Activated T-helper 1 cell treated with anti-CD3 and anti-CD28 coated beads, Interleukin-12 subunit alpha, Interleukin-12 subunit beta, Interleukin-2, Interleukin-4 antibody, amounts not matched to agents 30 ng/mL and 10 ng/mL and 1 ng/mL, durations not matched to agents 14 hours and 24 hours and 36 hours (primary cell): Measurements from ENCODE around the gene MRM3. TPM values are rescaled to one million over a fixed set of nuclear protein-coding genes. Genes with fewer than 3 reads are reported as not detected.
"Not testable (repeated sequence)": the region's sequence is repeated elsewhere in the genome, so short reads cannot be mapped to it uniquely, and the experiment has no call there.

Source experiments
- DNase-seq: peaks from one replicate; pipeline ENCODE4 v3.0.0; 2021; ENCODE audit warnings: low spot score
- H3K27ac Mint-ChIP-seq: one replicate; pipeline ENCODE4 v1.8.0; 2021; ENCODE audit warnings: mild to moderate bottlenecking, mixed read lengths
- H3K27me3 Mint-ChIP-seq: one replicate; pipeline ENCODE4 v1.8.0; 2022; ENCODE audit warnings: mild to moderate bottlenecking, moderate library complexity, mixed read lengths; ENCODE audit not compliant: insufficient read depth
- H3K36me3 Mint-ChIP-seq: one replicate; pipeline ENCODE4 v1.8.0; 2021; ENCODE audit warnings: low read depth, mixed read lengths
- H3K4me1 Mint-ChIP-seq: one replicate; pipeline ENCODE4 v1.8.0; 2021; ENCODE audit warnings: low read depth, mixed read lengths
- H3K4me3 Mint-ChIP-seq: one replicate; pipeline ENCODE4 v1.8.0; 2021; ENCODE audit warnings: mild to moderate bottlenecking, moderate library complexity, mixed read lengths
- H3K9me3 Mint-ChIP-seq: one replicate; pipeline ENCODE4 v1.8.0; 2021; ENCODE audit warnings: mixed read lengths
- intact Hi-C: fragments of 100-400 bp; cut with micrococcal nuclease; formaldehyde crosslinking; loops from one replicate; pipeline ENCODE4 v1.15.1; 2024
- total RNA-seq: library from RNA; stranded (reverse); gene quantifications from 2 replicates; pipeline ENCODE4 v1.2.3, GENCODE V29; 2022

Gene MRM3
- total RNA-seq, 1 donor from 2014 or later = 32.0 TPM

DNA sequence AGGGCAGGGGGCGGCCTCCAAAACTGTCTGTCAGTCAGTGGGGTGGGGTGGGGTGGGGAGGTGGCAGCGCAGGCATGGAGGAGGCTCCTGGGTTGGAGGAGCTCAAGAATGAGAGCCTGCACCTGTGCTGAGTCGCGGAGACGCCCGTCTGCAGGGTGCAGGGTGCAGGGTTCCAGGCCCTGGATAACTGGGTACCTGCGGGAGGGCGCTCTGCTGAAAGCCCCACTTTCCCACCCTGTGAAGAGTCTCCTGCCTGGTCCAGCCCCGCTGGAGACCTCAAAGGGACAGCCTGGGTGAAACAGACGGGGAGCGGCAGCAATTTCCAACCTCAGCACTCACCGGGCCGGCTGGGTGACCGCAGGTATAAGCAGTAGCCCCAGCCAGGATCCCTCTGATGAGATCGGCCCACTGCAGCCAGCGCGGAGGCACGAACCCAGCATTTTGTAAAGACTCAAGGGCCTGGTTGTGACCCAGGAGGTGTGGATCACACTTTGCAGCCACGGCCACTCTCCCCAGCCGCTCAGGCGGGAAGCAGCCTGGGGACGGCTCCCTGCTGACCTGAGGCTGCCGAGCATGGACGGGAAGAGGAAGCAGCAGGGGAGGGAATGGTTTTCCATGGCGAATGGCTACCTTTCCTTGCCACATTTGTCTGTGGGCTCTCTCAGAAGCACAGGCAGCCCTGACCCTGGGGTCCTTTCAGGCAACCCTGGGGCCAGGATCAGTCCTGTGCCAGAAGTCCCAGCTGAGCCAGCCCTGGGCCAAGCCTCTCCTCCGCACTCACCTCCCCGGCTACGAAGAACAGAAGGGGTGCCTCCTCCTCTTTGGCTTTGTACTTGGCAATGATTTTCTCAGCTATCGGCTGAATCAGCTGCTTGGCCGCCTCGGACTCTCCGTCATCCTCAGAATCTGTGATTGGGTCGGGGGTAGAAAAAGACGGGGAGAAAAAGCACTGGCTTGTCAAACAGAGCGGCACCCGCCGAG, 21.0 kb downstream of the MRM3 start:
- DNase-seq = no peak
- Mint-ChIP-seq H3K27me3 (no peaks in the 10 kb centered on the region), H3K4me1 (no peaks in the 10 kb centered on the region), H3K27ac (no peak overlapping the region), H3K9me3 (no peaks in the 10 kb centered on the region), H3K4me3 (no peak overlapping the region), H3K36me3 (no peaks in the 10 kb centered on the region)
- intact Hi-C loops = no loop called here

DNA sequence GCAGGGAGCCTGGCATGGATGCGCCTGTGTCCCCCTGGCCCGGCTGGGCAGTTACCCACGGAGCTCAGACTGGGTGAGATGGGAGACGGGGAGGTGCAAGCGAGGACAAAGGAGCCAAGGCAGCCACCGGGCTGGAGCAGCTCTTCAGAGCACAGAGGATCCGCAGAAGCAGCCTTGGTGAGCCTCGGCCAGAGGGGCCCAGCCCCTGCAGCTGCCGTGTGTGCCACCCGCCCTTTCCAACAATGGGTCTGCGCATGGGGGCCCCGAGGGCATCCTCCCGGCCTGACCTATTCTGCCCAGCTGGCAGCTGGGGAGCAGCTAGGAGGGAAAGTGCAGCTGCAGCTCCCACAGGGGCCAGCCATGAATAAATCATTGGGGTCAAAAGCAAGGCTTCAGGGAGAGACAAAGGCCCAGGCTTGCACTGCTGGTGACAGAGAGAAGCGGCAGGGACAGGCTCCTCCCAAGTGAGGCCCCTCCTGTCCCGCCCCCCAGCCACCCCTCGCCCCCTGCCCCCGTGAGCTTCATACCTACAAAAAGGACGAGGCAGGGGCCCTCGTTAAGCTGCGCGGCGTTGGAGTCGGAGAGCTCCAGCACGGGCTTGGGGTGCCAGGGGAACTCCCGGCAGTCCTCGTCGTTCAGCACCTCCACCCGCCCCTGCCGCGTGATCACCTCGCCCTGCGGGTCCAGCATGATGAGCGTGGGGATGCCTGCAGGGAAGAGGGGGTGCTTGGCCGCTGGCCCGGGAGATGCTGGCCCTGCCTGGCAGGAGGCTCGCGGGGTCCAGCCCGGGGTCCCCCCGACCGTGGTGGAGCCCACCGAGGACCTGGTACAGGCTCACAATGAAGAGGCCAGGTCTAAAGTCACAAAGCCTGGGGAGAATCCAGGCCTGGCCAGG, 22.6 kb downstream of the MRM3 start:
- no peak for DNase-seq
- H3K4me3 Mint-ChIP-seq = no peak overlapping the region
- H3K36me3 Mint-ChIP-seq = no peaks in the 10 kb centered on the region
- intact Hi-C loops = no loop called here
- no peak overlapping the region for H3K27ac Mint-ChIP-seq
- no peaks in the 10 kb centered on the region for H3K27me3 Mint-ChIP-seq
- no peaks in the 10 kb centered on the region for H3K4me1 Mint-ChIP-seq
- H3K9me3 Mint-ChIP-seq = no peaks in the 10 kb centered on the region

DNA sequence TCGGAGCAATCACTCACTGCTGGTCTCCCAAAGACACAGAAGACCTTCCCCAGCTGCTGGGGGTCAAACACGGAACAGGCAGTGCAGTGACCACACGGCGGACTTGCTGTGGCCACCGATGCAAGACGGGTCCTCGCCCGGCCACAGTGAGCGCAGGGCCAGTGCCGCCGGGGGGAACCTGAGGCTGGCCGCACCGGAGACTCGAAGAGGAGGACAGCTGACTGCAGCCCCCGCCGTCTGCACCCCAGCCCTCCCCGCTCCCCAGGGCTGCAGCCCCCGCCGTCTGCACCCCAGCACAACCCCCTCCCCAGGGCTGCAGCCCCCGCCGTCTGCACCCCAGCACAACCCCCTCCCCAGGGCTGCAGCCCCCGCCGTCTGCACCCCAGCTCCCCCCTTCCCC, 23.7 kb downstream of the MRM3 start:
- intact Hi-C loops, H3K27me3 Mint-ChIP-seq, DNase-seq, H3K27ac Mint-ChIP-seq, H3K4me3 Mint-ChIP-seq, H3K4me1 Mint-ChIP-seq, H3K36me3 Mint-ChIP-seq, H3K9me3 Mint-ChIP-seq: not testable (repeated sequence)

DNA sequence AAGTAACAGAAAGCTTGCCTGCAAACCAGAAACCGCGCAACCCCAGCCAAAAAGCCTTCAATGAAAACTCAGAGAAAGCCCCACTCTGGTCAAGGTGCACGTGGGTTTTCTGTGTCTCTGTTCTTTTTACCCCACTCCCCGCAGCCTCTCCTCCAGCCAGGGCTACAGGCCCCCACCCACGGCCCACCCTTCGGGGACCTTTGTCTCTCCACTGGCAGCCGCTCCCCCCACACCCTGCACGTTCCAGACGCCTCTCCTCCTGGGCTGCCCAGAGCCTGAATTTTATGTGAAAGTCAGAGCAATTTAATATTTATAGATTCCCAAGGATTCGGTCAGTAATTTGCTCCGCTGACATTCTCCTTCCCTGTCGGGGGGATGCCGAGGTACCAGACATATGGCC, 24.2 kb downstream of the MRM3 start:
- Mint-ChIP-seq H3K4me1 (no peaks in the 10 kb centered on the region), H3K9me3 (no peaks in the 10 kb centered on the region), H3K27me3 (no peaks in the 10 kb centered on the region), H3K27ac (no peak overlapping the region), H3K36me3 (no peaks in the 10 kb centered on the region), H3K4me3 (no peak overlapping the region)
- intact Hi-C loops = no loop called here
- DNase-seq = no peak

DNA sequence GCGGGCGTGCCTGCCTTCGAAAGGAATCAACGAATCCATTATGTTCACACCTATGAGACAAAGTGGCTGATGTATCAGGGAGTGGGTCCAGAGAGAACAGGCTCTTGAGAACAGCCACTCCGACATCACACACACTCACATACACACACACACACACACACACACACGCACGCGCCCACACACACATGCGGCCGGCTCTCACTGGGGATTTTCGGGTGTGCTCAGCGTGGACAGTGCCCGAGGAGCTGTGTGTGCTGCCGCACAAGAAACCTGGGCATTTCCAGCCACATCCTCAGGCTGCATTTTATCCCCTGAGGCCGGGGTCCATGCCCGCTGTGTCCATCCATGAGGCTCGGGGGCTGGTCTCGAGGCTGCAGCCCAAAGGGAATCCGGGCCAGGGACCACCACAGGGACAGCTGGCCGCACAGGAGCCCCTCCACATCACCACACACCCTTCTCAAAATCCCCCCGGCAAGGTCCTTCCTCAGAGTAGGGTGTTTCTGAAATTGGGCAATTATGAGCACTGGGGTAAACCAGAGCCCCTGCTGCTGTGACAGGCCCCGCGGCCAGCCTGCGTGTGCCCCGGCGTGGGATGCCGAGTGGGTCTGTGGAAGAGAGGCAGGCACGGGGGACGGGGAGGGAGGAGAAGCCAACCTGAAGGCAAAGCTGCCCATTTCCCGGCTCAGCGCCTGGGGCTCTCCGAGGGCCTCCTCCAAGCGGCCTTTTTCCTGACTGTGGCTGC, 24.8 kb downstream of the MRM3 start:
- Mint-ChIP-seq H3K4me3 (no peak overlapping the region), H3K4me1 (no peaks in the 10 kb centered on the region), H3K27me3 (no peaks in the 10 kb centered on the region), H3K9me3 (no peaks in the 10 kb centered on the region), H3K36me3 (no peaks in the 10 kb centered on the region), H3K27ac (no peak overlapping the region)
- intact Hi-C loops = no loop called here
- DNase-seq = no peak

DNA sequence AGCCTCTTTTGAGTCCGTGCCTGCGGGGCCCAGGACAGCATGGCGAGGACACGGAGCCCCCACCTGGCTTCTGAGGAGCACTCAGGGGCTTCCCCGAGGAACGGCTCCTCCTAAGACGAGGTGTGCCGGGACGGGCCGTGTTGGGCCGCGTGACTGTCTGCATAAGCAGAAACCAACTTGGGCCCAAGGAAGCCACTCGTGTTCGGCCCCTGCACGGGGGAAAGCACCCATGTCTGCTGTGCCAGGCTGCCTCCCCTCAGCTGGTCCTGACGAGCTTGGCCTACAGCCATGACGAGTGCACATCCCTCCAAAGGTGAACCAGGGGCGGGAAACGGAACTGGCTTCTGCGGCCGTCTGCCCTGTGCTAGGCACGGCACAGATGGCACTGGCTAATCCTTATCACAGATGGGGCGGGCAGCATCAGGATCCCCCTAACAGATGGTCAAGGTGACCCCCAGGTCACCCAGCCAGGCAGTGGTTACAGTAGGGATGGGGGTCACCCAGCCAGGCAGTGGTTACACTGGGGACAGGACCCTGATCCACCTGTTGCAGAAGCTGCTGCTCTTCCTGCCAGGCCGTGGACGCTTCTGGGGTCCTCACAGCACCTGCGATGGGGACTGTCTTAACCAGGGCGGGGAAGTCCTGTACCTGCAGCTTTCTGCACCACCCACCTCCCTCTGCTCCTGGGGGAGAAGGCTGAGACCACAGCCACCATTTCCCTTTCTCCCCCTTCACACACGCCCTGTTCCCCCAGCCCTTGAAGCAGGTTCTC, 25.6 kb downstream of the MRM3 start:
- H3K4me3 Mint-ChIP-seq = no peak overlapping the region
- no peaks in the 10 kb centered on the region for H3K4me1 Mint-ChIP-seq
- intact Hi-C loops = no loop called here

DNA sequence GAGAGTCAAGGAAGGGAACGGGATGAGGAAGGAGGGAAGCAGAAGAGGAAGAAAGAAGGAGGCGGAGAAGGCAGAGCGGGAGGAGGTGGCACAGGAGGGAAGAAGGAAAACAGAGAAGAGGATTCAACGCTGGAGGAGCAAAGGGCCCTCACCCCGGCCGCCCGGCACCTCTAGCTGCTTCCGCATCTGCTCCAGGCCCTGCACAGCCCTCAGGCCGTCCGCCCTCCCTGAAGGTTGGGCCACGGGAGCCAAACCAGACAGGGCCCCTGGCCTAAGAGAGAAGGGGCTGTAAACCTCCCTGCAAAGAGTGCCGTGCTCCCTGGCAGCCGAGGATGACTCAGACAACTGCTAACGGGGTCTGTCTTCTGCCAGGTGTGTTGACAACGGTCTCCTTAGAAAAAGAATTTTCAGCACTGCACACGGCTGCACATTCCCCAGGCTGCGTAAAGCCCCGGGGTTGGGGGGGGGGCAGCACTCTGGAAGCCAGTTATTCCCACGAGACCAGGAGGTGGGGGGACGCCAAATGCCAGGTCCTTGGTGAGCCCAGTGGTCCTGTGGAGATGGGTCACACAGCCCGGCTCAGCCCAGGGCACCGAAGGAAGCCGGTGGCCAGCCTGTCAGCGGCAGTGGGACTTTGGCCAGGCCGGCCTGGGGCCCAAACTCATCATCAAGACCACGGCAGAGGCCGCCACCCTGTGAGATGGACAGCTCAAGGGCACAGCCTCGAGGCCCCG, 29.1 kb downstream of the MRM3 start:
- Mint-ChIP-seq H3K27me3 (peaks cover 2% of the 10 kb centered on the region), H3K36me3 (no peaks in the 10 kb centered on the region), H3K4me1 (no peaks in the 10 kb centered on the region), H3K4me3 (no peak overlapping the region), H3K9me3 (no peaks in the 10 kb centered on the region), H3K27ac (no peak overlapping the region)
- DNase-seq = no peak
- intact Hi-C loops = no loop called here

More for the DNA sequence above, 25.6 kb downstream of the MRM3 start:
- Mint-ChIP-seq H3K27me3 (no peaks in the 10 kb centered on the region), H3K27ac (no peak overlapping the region), H3K9me3 (no peaks in the 10 kb centered on the region), H3K36me3 (no peaks in the 10 kb centered on the region)
- DNase-seq = no peak

DNA sequence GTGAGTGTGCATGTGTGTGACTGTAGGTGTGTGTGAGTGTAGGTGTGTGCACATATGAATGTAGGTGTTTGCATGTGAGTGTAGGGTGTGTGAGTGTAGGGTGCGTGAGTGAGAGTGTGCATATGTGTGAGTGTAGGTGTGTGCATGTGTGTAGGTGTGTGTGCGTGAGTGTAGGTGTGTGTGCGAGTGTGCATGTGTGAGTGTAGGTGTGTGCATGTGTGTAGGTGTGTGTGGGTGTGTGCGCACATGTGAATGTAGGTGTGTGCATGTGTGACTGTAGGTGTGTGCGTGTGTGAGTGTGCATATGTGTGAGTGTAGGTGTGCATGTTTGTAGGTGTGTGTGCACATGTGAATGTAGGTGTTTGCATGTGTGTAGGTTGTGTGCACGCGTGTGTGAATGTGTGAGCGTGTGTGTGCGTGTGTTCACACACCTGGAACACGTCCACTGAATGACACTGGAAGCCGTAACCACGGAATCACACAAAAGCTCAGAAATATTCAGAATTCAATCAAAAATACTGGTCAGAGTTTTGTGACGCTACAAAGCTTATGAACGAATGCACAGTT, 30.6 kb downstream of the MRM3 start:
- H3K36me3 Mint-ChIP-seq = no peaks in the 10 kb centered on the region
- DNase-seq = no peak
- H3K4me3 Mint-ChIP-seq = no peak overlapping the region

DNA sequence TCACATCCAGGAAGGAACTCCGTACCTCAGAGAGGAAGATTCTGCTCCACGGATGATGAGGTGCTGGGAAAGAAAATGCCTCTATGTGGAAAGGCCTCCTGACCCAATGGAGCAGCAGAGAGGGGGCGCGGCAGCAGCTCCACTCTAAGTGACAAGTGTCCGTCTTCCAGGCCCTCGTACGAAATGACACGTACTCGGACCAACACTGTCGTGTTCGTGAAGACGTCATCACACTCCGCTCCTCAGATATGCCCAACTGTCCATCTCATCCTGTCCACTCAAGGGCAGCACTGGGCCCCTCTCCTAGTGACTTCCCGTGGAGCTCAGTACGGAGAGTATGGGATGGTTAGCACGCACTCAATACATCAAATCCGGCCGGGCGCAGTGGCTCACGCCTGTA, 32.2 kb downstream of the MRM3 start:
- Mint-ChIP-seq H3K4me1 (no peaks in the 10 kb centered on the region), H3K4me3 (no peak overlapping the region), H3K36me3 (no peaks in the 10 kb centered on the region), H3K9me3 (no peaks in the 10 kb centered on the region), H3K27me3 (peaks cover 2% of the 10 kb centered on the region), H3K27ac (no peak overlapping the region)
- intact Hi-C loops = no loop called here
- DNase-seq = no peak

More for the DNA sequence above, 30.6 kb downstream of the MRM3 start:
- H3K27ac Mint-ChIP-seq = no peak overlapping the region
- intact Hi-C loops = no loop called here
- no peaks in the 10 kb centered on the region for H3K4me1 Mint-ChIP-seq
- peaks cover 2% of the 10 kb centered on the region for H3K27me3 Mint-ChIP-seq
- no peaks in the 10 kb centered on the region for H3K9me3 Mint-ChIP-seq

DNA sequence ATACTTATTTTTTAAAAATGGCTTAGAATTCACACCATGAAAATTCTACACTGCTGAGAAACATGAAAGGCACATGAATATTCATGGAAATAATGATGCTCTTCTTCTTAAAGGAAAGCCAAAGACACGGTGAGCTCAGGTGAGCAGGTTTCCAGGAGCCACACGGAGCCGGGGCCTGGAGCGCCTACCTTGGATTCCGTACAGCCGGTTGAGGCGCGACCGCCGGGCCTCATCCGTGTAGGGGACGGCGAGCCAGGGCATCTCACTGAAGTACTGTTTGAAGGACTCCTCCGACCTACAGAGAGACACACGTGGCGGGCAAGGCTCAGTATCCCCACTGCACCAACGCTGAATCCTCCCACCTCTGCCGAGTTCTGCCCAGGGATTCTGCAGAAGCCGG, 37.1 kb downstream of the MRM3 start:
- H3K9me3 Mint-ChIP-seq = no peaks in the 10 kb centered on the region
- intact Hi-C loops = no loop called here
- no peaks in the 10 kb centered on the region for H3K27me3 Mint-ChIP-seq
- no peaks in the 10 kb centered on the region for H3K36me3 Mint-ChIP-seq
- H3K27ac Mint-ChIP-seq = no peak overlapping the region
- no peak overlapping the region for H3K4me3 Mint-ChIP-seq
- no peaks in the 10 kb centered on the region for H3K4me1 Mint-ChIP-seq
- no peak for DNase-seq

DNA sequence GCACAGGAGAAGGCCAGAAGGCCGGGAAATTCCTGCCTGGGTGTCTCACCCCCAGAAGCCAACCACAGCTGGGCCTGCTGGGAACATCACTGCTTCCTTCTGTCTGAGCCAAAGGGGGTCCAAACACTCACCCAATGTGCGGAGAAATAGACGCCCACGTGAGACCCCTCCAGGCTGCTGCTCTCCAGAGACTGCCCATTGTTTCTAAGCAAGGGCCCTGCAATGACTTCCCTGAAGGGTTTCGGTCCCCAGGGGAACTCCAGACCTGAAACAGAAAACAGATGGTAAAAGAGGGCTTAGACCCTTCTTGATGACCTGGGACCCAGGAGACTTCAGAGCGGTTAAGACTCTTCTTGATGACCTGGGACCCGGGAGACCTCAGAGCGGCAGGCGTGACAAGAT, 41.3 kb downstream of the MRM3 start:
- H3K9me3 Mint-ChIP-seq = no peaks in the 10 kb centered on the region
- no peak overlapping the region for H3K27ac Mint-ChIP-seq
- no peak overlapping the region for H3K4me3 Mint-ChIP-seq
- no peaks in the 10 kb centered on the region for H3K27me3 Mint-ChIP-seq
- H3K36me3 Mint-ChIP-seq = no peaks in the 10 kb centered on the region
- H3K4me1 Mint-ChIP-seq = no peaks in the 10 kb centered on the region
- intact Hi-C loops = no loop called here
- no peak for DNase-seq
